SKM-1 treated with dmso at 0.1 percent for 144 hours (cell line): ENCODE results near the gene DHX15.
"Not testable (repeated sequence)": the region's sequence is repeated elsewhere in the genome, so short reads cannot be mapped to it uniquely, and the experiment has no call there.

Source experiments
- DNase-seq: peaks from one replicate; lab custom pipeline; 2025; ENCODE audit not compliant: unreplicated experiment; lab: John Stamatoyannopoulos, UW

Gene DHX15

GRCh38 chr4:24550441-24551175, 33.7 kb downstream of the DHX15 start:
- no peak for DNase-seq

DNA sequence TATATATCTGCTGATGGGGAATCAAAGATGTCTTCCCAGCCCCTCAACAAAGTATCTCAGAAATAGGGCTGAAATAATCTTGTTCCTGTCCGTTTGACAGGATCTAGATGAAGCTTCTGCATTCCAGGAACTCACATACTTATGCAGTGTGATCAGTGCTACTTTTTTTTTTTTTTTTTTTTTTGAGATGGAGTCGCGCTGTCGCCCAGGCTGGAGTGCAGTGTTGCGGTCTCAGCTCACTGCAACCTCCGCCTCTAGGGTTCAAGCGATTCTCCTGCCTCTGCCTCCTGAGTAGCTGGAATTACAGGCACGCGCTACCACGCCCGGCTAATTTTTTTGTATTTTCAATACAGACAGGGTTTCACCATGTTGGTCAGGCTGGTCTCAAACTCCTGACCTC, 36.4 kb downstream of the DHX15 start:
- no peak for DNase-seq

- no peak for DNase-seq
These were observed 40.0 kb downstream of the DHX15 start for GRCh38 chr4:24544208-24544988.

GRCh38 chr4:24537025-24537424, 47.3 kb downstream of the DHX15 start:
- DNase-seq: no peak

GRCh38 chr4:24535399-24535798, 49.0 kb downstream of the DHX15 start:
- DNase-seq: no peak

GRCh38 chr4:24533364-24533763, 51.0 kb downstream of the DHX15 start:
- DNase-seq: no peak

DNA sequence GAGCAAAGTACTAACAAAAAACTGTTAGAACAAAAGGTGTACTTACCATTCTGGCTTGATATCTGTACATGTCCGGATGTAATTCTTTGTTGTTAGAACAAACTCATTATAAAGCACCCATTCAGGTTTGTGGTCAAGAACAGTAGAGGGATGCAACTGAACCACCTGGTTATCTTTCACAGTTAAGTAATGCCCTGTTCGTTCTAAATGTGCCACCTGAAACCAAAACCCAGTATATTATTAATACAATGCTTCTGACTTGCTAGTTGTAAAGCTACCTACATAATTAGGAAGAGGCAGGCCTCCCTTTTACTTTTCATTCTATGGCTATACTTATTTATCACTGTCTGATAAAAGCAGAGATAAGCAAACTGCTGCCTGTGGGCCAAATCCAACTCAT, 54.8 kb downstream of the DHX15 start:
- DNase-seq: no peak

GRCh38 chr4:24527371-24527770, 57.0 kb downstream of the DHX15 start:
- no peak for DNase-seq

- DNase-seq: no peak
These were observed 62.8 kb downstream of the DHX15 start for GRCh38 chr4:24521544-24521943.

GRCh38 chr4:24519649-24520048, 64.7 kb downstream of the DHX15 start:
- DNase-seq: no peak

DNA sequence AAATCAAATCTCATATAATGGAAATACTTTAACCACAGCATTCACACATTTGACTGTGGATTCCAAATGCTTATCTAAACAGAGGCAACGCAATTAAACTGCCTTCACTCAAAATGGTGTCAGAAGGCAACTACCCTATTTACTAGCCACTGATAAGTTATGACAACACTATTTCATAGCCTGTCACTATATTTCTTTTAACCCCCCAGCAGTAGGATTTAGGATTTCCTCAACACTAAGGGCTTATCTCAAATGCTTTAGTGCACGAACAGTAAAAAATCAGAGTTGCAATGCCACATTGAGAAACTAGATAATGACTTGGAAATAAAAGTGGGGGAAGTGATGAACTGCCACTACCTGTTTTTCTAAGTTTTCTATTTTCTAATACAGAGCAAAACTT, 66.7 kb downstream of the DHX15 start:
- no peak for DNase-seq

GRCh38 chr4:24516926-24517325, 67.4 kb downstream of the DHX15 start:
- DNase-seq: no peak

GRCh38 chr4:24515698-24516097, 68.7 kb downstream of the DHX15 start:
- DNase-seq: no peak

DNA sequence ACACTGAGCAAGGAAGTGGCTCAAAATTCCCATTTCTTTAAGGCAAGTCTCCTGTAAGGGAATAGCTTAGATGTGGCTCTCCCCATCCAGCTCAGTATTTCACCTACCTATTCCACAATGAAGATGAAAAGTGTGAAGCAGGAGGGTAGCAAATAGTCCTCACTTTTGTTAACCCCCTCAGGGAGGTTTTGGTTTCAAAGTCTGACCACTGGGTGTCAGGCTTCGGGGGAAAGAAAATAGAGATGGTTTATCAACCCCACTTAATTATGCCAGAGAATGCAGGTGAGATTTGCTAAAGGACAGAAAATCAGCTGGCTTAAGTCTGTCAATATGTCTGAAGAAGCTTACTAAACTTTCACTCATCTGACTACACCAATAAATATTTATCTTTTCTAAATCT, 69.5 kb downstream of the DHX15 start:
- DNase-seq: no peak

DNA sequence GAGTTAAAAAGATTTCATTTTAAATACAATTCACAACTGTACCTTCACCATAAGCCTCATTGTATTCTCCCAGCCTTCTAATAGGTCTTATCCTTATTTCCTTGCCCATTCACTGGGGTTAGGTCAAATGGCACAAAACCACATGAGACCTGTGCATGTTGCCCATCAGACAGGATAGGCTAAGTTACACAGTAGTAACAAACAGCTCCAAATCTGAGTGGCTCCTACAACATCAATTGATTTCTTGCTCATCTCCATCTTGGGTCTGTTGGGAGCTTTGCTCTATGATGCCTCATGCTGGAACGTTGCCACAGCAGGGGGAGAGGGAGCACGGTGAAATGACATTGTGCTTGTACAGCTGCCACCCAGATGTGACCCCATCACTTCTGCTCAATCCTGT, 70.6 kb downstream of the DHX15 start:
- DNase-seq: no peak

- no peak for DNase-seq
These were observed 72.8 kb downstream of the DHX15 start for GRCh38 chr4:24511371-24512063.

- no peak for DNase-seq
These were observed 74.3 kb downstream of the DHX15 start for GRCh38 chr4:24510091-24510490.

DNA sequence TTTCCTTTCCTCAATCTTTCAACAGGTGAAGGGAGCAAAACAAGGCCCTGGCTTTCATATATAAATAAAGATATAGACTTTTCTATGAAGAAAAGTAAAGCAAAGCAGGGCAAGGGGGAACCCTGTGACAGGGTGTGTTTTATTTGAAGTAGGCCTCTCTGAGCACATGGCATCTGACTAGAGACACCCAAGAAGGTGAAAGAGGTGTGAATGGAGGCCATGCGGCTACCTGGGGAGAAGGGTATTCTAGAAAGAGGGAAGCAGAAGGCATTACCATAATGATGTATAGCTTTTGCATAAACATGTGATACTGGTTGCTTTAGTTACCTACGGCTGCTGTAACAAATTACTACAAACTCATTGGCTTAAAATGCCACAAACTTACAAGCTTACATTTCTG, 75.8 kb downstream of the DHX15 start:
- DNase-seq: no peak

DNA sequence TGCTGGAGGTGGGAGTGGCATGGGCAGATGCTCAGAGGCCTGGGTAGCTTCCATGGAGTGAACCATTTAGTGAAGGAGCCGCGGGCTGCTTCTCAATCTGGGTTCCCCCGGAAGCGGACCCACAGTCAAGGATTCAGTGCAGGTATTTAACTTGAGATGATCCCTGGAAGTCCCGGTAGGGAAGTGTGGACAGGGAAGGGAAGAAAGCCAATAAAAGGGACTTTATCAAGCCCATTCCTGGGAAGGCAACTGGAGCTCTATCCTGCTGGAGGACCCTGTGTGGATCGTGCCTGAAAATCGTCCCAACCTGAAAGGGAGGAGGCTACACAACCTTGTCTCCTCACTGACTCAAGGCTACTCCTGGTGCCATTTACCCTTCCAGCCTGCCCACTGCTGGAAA, 76.9 kb downstream of the DHX15 start:
- no peak for DNase-seq

- DNase-seq: not testable (repeated sequence)
These were observed 81.3 kb downstream of the DHX15 start for GRCh38 chr4:24503090-24503489.

GRCh38 chr4:24497221-24497620, 87.1 kb downstream of the DHX15 start:
- no peak for DNase-seq

- DNase-seq: no peak
These were observed 87.8 kb downstream of the DHX15 start for GRCh38 chr4:24496597-24496996.
